Colonic mucosa (tissue), 4 donors: ENCODE results near the gene LCN15. TPM values are rescaled to one million over a fixed set of nuclear protein-coding genes. Genes with fewer than 3 reads are reported as not detected.
"Not testable (repeated sequence)": the region's sequence is repeated elsewhere in the genome, so short reads cannot be mapped to it uniquely, and the experiment has no call there.

Source experiments
- DNase-seq: peaks from one replicate; pipeline ENCODE4 v3.0.0-alpha.2; 2020
- H3K27ac ChIP-seq: fragments of 200-600 bp; one replicate; pipeline ENCODE4 v1.8.0; 2021
- H3K27me3 ChIP-seq: fragments of 200-600 bp; one replicate; pipeline ENCODE4 v1.8.0; 2021
- H3K36me3 ChIP-seq: fragments of 200-600 bp; one replicate; pipeline ENCODE4 v1.8.0; 2021
- H3K4me1 ChIP-seq: fragments of 200-600 bp; one replicate; pipeline ENCODE4 v1.8.0; 2021; ENCODE audit warnings: mild to moderate bottlenecking
- H3K4me3 ChIP-seq: fragments of 200-600 bp; one replicate; pipeline ENCODE4 v1.8.0; 2021
- H3K9ac ChIP-seq, 2 donors: one replicate each; pipeline ENCODE4 v1.7.0; 2013; ENCODE audit warnings: control low read depth in 2 of 2, low read depth in 2 of 2, low read length in 2 of 2
- H3K9me3 ChIP-seq: fragments of 200-600 bp; one replicate; pipeline ENCODE4 v1.8.0; 2021
- intact Hi-C: fragments of 100-400 bp; cut with DNase I; formaldehyde crosslinking; loops from one replicate; pipeline ENCODE4 v1.14.1; 2022
- total RNA-seq, 2 donors: library from RNA; stranded (reverse); fragmentation: NEBNext Ultra II Directional in 1 of 2; extraction: Animal tissue kit (Norgen Biotek cat#: 25700) in 1 of 2; gene quantifications; one replicate each; pipeline ENCODE4 v1.2.1, GENCODE V29; 2021
- TF ChIP-seq, protein P1 (sequence below): fragments of 200-600 bp; IDR thresholded peaks from one replicate; pipeline ENCODE4 v1.8.0; 2022; ENCODE audit warnings: antibody characterized with exemption, mild to moderate bottlenecking
- donor health status: healthy.
- donor health status: DM: no; HTN: no; CAD: no.
- donor health status: DM: no; HTN: no; CAD: no.

LCN15 gene
- total RNA-seq, 2 donors from 2014 or later, result 3.4 TPM; not detected in 1

DNA sequence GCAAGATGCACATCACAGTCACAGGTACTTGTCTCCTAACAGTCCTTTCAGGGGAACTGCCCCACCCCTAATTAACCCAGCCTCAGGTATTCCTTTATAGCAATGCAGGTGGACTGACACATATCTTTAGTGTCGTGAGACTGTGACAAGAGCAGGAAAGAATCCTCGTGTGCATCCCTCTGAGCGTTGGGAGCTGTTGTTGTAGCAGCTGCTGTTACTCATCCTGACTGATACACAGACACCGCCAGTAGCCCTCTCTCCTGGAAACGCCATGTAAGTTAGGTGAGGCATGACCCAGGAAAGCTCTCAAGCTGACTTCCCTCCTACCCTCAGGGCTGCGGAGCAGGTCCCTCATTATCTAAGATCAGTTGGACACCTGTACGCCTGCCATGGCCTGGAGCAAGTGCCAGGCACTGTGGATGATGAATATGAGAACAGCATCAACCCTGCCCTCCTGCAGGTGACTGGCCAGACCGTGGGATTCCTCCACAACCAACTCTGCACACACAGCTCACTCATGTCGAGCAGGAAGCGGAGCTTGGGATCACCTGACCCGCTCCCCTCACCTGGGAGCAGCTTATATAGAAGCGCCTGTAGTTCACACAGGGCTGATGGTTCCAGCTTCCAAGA lies 10.2 kb upstream of the LCN15 start:
- TF ChIP-seq, protein P1, sequence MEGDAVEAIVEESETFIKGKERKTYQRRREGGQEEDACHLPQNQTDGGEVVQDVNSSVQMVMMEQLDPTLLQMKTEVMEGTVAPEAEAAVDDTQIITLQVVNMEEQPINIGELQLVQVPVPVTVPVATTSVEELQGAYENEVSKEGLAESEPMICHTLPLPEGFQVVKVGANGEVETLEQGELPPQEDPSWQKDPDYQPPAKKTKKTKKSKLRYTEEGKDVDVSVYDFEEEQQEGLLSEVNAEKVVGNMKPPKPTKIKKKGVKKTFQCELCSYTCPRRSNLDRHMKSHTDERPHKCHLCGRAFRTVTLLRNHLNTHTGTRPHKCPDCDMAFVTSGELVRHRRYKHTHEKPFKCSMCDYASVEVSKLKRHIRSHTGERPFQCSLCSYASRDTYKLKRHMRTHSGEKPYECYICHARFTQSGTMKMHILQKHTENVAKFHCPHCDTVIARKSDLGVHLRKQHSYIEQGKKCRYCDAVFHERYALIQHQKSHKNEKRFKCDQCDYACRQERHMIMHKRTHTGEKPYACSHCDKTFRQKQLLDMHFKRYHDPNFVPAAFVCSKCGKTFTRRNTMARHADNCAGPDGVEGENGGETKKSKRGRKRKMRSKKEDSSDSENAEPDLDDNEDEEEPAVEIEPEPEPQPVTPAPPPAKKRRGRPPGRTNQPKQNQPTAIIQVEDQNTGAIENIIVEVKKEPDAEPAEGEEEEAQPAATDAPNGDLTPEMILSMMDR, result no peak
- H3K4me3 ChIP-seq, result no peak overlapping the region
- H3K4me1 ChIP-seq, result peaks cover 3% of the 10 kb centered on the region
- H3K9ac ChIP-seq, result no peak overlapping the region
- H3K27ac ChIP-seq, result no peak overlapping the region
- intact Hi-C loops, result no loop called here
- H3K27me3 ChIP-seq, result no peaks in the 10 kb centered on the region
- no peaks in the 10 kb centered on the region for H3K9me3 ChIP-seq
- no peaks in the 10 kb centered on the region for H3K36me3 ChIP-seq
- no peak for DNase-seq

DNA sequence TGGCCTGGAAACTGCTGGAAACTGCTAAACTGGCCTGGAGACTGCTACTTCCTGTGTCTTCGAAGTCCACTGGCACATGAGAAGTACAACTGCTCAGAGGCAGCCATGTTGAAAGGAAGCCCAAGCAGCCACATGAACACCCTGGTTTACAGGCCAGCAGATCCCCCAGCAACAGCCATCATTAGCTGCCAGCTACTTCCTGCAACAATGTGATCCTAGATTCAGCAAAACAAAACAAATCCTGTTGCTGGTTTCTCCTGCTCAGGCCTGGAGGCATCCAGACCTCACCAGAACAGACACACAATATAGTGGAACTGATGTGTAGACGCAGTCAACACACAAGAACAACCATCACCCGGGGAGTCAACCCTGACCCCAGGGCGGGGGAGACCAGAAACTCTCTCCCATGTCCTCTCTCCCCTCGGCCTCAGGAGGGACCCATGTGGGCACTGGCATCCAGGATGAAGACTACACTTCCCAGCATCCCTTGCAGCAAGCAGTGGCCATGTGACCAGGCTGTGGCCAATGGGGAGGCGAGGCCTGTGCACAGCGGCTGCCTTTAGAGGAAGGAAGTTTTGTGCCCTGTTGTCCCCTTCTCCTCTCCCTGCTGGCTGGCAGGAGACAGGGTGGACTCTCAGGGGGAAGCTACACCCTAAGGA lies 9.2 kb upstream of the LCN15 start:
- intact Hi-C loops, result no loop called here
- Histone ChIP-seq H3K4me3 (no peak overlapping the region), H3K9me3 (no peaks in the 10 kb centered on the region), H3K4me1 (peaks cover 3% of the 10 kb centered on the region), H3K27ac (no peak overlapping the region), H3K9ac (no peak overlapping the region), H3K36me3 (no peaks in the 10 kb centered on the region), H3K27me3 (no peaks in the 10 kb centered on the region)
- no peak for DNase-seq
- TF ChIP-seq, protein P1, result no peak

DNA sequence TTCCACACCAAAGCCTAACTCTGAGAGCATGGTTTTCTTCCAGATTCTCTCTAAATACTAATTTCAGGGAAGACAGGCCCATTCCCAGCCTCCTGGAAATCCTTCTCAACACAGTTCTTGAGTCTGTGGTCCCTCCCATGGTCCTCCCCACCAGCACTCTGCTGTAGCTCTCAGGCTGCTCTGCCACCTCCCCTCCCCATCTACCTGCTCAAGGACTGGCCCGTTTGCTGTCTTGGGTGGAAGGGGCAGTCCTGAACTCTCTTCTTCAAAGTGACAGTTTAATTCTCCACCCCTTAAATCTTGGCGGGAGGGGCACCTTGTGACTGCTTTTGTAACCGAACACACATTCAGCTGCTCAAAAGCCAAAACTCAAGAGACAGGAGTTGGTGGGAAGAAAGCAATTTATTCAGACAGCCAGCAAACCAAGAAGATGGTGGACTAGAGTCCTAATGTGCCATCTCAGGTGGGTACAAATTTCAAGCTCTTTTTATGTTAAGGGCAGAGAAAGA lies 7.6 kb upstream of the LCN15 start:
- Histone ChIP-seq H3K27ac (no peak overlapping the region), H3K9me3 (no peaks in the 10 kb centered on the region), H3K36me3 (no peaks in the 10 kb centered on the region), H3K27me3 (no peaks in the 10 kb centered on the region), H3K4me3 (no peak overlapping the region), H3K4me1 (peaks cover under 1% of the 10 kb centered on the region), H3K9ac (peak overlapping the region in 1 of 2 donors; percentile 12)
- TF ChIP-seq, protein P1, result no peak
- intact Hi-C loops, result no loop called here
- DNase-seq, result no peak

DNA sequence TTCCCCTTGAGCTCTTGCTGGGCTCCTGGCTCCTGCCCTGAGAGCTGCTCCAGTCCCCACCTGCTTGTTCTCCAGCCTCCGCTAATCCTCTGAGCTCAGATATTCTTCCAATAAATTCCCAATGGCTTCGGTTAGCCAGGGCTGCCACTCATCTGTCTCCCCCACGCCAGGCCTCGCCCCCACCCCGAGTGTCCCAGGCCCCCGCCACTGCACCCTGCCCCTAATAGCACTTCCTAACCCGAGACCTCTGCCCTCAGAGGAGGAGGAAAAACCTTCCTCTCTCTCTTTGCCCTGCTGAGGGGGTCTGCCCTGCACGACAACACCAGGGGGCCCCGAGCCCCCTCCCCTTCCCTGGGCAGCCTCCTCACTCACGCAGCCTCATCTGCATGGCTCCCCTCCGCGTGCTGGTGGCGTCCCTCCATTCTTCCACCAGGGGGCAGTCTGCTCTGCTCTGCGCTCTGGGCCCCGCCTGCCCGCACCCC lies 5.4 kb upstream of the LCN15 start:
- no peak overlapping the region for H3K27ac ChIP-seq
- peak overlapping the region in 1 of 2 donors; percentile 12 for H3K9ac ChIP-seq
- H3K36me3 ChIP-seq, result no peaks in the 10 kb centered on the region
- no peak overlapping the region for H3K4me3 ChIP-seq
- H3K4me1 ChIP-seq, result no peaks in the 10 kb centered on the region
- H3K9me3 ChIP-seq, result no peaks in the 10 kb centered on the region
- no peaks in the 10 kb centered on the region for H3K27me3 ChIP-seq
- TF ChIP-seq, protein P1, result peak; percentile 34
- intact Hi-C loops, result no loop called here
- DNase-seq, result peak; percentile 51

DNA sequence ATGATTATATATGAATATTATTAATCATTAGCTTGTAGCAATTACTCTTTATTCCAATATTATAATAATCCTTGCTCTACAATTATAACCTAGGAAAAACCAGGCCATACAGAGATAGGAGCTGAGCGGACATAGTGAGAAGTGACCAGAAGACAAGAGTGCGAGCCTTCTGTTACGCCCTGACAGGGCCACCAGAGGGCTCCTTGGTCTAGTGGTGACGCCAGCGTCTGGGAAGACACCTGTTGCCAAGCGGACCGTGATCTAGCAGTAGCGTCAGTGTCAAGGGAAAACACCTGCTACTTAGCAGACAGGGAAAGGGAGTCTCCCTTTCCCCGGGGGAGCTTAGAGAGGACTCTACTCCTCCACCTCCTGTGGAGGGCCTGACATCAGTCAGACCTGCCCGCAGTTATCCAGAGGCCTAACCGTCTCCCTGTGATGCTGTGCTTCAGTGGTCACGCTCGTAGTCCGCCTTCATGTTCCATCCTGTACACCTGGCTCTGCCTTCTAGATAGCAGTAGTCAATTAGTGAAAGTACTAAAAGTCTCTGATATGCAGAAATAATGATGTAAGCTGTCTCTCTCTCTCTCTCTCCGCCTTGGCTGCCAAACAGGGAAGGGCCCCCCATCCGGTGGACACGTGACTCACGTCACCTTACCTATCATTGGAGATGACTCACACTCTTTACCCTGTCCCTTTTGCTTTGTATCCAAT lies 2.2 kb upstream of the LCN15 start:
- DNase-seq, result peak; percentile 77
- H3K4me3 ChIP-seq, H3K27ac ChIP-seq, H3K9me3 ChIP-seq, H3K27me3 ChIP-seq, intact Hi-C loops, H3K36me3 ChIP-seq, H3K4me1 ChIP-seq, H3K9ac ChIP-seq: not testable (repeated sequence)
- TF ChIP-seq, protein P1, result peak; percentile 30

DNA sequence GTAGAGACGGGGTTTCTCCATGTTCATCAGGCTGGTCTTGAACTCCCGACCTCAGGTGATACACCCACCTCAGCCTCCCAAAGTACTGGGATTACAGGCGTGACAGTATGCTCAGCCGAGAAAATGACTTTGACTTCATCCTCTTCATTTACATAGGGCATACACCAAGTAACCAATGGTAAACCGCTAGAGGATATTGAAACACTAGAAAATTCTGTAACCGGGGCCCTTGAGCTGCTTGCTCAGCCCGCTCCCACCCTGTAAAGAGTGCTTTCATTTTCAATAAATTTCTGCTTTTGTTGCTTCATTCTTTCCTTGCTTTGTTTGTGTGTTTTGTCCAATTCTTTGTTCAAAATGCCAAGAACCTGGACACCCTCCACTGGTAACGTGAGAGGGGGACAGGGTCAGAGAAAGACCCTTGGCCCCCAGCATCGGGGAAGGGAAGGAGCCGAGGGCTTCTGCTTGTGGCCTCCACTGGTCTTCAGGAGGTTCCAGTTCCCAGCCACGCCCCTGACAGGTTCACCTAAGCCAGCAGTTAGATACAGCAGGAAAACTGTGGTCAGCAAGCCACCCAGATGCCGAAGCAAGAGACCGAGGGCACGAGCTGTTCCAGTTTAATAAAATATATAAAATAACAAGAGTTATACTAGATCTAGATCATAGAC lies 1.6 kb upstream of the LCN15 start:
- intact Hi-C loops, H3K27ac ChIP-seq, H3K9ac ChIP-seq, DNase-seq, H3K27me3 ChIP-seq, H3K9me3 ChIP-seq, H3K4me1 ChIP-seq, H3K36me3 ChIP-seq, H3K4me3 ChIP-seq: not testable (repeated sequence)
